Measurements from ENCODE around the gene TRIML1. TPM values are rescaled to one million over a fixed set of nuclear protein-coding genes. Genes with fewer than 3 reads are reported as not detected.

TRIML1 gene
- total RNA-seq, 1 experiment from 2014 or later, result not detected

DNA sequence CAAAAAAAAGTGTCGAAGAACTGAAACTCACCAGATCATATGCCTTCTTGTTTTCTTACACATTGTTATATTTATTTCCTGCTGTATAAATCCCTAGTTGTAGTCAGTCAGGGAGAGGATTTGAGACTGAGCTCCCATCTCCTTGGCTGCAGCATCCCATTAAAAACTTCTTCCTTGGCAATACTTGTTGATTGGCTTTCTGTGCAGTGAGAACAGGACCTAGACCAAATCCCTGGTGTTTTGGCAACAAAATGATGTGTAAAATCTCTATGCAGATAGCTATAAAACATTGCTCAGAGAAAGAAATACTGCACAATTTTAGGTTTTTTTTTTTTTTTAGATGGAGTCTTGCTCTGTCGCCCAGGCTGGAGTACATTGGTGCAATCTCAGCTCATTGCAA is 47.9 kb downstream of the TRIML1 start:
- no peaks in the 10 kb centered on the region for H3K23me2 ChIP-seq (ENCODE audit: insufficient read length, low read depth, low read length, poor library complexity, severe bottlenecking)
- Mint-ChIP-seq H3K27ac (no peak overlapping the region), H3K4me1 (peaks cover 0 to 3% of the 10 kb centered on the region in 2 experiments; a peak in 1 of 4 replicates), H3K9me3 (peaks cover 12 to 15% of the 10 kb centered on the region in 2 experiments), H3K4me3 (no peak overlapping the region), H3K36me3 (ENCODE audit: insufficient read depth in 1 of 3, low read depth in 3 of 3) (peaks cover 0 to 15% (median 6%) of the 10 kb centered on the region in 3 experiments; a peak in 6 of 7 replicates), H3K27me3 (ENCODE audit: low read depth) (no peaks in the 10 kb centered on the region; the same call in 1 of the 2 replicates)
- H3K27ac ChIP-seq (ENCODE audit: insufficient read length, low read depth, low read length), result no peak overlapping the region
- H3K56ac ChIP-seq (ENCODE audit: insufficient read length, low read depth, low read length), result no peak overlapping the region
- H4K5ac ChIP-seq (ENCODE audit: insufficient read length, low read depth, low read length), result no peak overlapping the region
- H4K91ac ChIP-seq (ENCODE audit: insufficient read length, low read depth, low read length), result no peak overlapping the region
- no peaks in the 10 kb centered on the region for H3K79me1 ChIP-seq (ENCODE audit: insufficient read depth, low read depth, low read length, poor library complexity, severe bottlenecking)
- TF ChIP-seq, protein P1, sequence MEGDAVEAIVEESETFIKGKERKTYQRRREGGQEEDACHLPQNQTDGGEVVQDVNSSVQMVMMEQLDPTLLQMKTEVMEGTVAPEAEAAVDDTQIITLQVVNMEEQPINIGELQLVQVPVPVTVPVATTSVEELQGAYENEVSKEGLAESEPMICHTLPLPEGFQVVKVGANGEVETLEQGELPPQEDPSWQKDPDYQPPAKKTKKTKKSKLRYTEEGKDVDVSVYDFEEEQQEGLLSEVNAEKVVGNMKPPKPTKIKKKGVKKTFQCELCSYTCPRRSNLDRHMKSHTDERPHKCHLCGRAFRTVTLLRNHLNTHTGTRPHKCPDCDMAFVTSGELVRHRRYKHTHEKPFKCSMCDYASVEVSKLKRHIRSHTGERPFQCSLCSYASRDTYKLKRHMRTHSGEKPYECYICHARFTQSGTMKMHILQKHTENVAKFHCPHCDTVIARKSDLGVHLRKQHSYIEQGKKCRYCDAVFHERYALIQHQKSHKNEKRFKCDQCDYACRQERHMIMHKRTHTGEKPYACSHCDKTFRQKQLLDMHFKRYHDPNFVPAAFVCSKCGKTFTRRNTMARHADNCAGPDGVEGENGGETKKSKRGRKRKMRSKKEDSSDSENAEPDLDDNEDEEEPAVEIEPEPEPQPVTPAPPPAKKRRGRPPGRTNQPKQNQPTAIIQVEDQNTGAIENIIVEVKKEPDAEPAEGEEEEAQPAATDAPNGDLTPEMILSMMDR (conservative IDR thresholded peaks at IDR 0.05), result no peak
- H4K20me1 ChIP-seq (ENCODE audit: control insufficient read depth, insufficient read depth, insufficient read length), result no peaks in the 10 kb centered on the region
- H3K9me3 ChIP-seq (ENCODE audit: control insufficient read depth, low read depth, low read length), result no peaks in the 10 kb centered on the region
- no peak overlapping the region for H2BK5ac ChIP-seq (ENCODE audit: insufficient read length, low read length)
- H3K4me2 ChIP-seq (ENCODE audit: insufficient read depth, insufficient read length, low read length), result no peak overlapping the region
- H3K79me2 ChIP-seq (ENCODE audit: insufficient read depth, low read length), result no peaks in the 10 kb centered on the region
- no peak overlapping the region for H3K14ac ChIP-seq (ENCODE audit: insufficient read depth, low read length)
- no peak overlapping the region for H3K18ac ChIP-seq (ENCODE audit: insufficient read length, low read depth, low read length)
- H2BK12ac ChIP-seq (ENCODE audit: insufficient read length, low read depth, low read length), result no peak overlapping the region
- no peak overlapping the region for H3K9ac ChIP-seq (ENCODE audit: extremely low read depth, insufficient read length, low read length)
- H2BK120ac ChIP-seq (ENCODE audit: low read depth, low read length, poor library complexity, severe bottlenecking), result no peak overlapping the region
- H2AFZ ChIP-seq (ENCODE audit: low read length), result no peak overlapping the region
- no peak overlapping the region for H2AK5ac ChIP-seq (ENCODE audit: insufficient read length, low read length)
- H3K23ac ChIP-seq (ENCODE audit: insufficient read length, low read depth, low read length), result no peak overlapping the region
- no peak overlapping the region for H2BK20ac ChIP-seq (ENCODE audit: low read depth, low read length, poor library complexity, severe bottlenecking)
- WGBS (ENCODE audit: extremely low coverage, insufficient read length, low lambda C conversion rate), result no CpG with 5 or more reads among the region's 2 CpGs
- DNase-seq, result no peak
- H3K4ac ChIP-seq (ENCODE audit: low read depth, low read length), result no peak overlapping the region
- H4K8ac ChIP-seq (replicated peaks; ENCODE audit: insufficient read length, low read depth, low read length), result no peak overlapping the region
- H3T11ph ChIP-seq (ENCODE audit: low read length), result no peak overlapping the region
- no peak overlapping the region for H2BK15ac ChIP-seq (ENCODE audit: low read depth, low read length)
- H3K27me3 ChIP-seq (ENCODE audit: insufficient read depth, low read length), result no peaks in the 10 kb centered on the region
- H3K4me1 ChIP-seq (ENCODE audit: insufficient read depth, low read length), result no peaks in the 10 kb centered on the region
